ENCODE data around the gene GABRQ.

GABRQ gene

DNA sequence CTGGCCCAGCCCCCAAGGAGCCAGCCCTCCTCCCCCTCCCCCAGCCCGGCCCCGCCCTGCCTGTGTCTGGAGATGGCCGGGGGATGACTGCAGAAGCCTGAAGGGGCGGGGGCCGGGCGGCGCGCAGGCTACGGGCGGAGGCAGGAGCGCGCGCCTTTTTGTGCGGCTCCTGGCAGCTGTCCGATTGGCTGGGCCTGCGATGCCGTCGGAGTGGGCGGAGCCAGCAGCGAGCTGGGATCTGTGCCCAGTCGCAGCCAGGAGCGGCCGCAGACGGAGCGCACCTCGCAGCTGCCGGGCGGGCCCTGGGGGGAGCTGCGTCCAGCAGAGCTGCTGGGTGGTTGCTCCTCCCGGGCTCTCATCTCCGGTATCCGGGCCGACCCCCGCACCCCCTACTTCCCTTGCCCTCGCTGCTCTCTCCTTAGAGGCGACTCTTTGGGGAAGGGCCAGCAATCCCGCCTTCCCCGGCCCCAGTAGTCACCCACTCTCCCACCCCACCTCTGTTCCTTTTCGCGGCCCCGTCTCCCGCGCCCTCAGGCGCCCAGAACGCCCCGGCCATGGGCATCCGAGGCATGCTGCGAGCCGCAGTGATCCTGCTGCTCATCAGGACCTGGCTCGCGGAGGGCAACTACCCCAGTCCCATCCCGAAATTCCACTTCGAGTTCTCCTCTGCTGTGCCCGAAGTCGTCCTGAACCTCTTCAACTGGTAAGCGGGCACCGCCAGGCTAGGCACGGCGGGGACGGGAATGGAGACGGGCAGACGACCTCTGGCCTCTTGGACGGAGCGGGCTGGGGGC is at the start of gene GABRQ:
TSS of gene GABRQ (plus strand) at position 247 of the 794 bp plus-strand sequence. CDS start at position 555, 308 bp downstream.
- peak; percentile 42 for DNase-seq

DNA sequence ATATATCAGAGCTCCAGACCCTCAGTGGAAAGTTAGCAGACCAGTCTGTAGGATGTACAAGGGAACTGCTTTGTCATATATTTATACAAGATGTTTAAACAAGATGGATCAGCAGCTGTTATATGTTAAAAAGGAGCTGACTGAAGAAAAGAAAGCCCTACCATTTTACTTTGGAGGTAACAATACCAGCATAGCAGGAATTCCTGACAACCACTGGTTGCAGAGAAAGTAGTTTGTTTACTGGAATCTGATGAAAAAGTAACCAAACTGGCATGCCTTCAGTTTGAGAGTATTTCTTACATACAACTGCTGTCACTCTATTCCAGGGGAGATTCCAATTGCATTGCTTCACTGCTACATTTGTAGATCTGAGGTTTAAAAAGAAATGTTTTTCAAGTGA is 49.5 kb upstream of the GABRQ start:
- no peak for DNase-seq

DNA sequence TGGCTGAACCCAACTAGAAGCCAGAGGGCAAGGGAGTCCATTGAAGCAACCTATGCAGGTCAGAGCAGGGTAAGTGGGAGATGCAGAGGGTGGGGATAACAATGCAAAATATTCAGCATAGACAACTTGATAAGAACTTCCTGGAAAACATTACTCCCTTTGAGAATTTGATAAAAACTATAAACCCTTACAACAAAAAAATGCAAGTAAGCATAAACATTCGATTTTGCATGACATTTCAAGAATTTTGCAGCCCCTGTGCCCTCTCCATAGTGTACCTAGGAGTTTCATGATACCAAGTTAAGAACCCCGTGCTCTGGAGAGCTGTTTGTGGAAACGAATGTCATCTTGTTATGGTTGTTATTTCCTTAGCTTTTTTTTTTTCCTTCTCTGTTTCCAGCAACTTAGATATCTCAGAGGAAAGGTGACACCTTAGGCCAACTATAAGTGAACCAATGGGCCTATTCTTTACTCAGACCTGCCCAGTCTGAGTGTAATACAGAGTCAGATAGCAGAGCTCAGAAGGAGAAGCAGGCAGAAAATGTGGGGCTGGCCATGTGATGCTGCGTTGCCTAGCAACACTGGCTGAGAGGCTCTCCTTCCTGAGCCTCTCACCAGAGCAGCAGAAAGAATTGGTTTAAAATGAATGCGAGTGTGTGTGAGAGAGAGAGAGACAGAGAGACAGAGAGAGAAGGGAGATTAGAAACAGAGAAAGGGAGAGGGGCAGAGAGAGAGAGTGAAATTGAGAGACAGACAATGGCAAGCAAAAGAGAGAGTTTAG is 36.7 kb upstream of the GABRQ start:
- DNase-seq = no peak

DNA sequence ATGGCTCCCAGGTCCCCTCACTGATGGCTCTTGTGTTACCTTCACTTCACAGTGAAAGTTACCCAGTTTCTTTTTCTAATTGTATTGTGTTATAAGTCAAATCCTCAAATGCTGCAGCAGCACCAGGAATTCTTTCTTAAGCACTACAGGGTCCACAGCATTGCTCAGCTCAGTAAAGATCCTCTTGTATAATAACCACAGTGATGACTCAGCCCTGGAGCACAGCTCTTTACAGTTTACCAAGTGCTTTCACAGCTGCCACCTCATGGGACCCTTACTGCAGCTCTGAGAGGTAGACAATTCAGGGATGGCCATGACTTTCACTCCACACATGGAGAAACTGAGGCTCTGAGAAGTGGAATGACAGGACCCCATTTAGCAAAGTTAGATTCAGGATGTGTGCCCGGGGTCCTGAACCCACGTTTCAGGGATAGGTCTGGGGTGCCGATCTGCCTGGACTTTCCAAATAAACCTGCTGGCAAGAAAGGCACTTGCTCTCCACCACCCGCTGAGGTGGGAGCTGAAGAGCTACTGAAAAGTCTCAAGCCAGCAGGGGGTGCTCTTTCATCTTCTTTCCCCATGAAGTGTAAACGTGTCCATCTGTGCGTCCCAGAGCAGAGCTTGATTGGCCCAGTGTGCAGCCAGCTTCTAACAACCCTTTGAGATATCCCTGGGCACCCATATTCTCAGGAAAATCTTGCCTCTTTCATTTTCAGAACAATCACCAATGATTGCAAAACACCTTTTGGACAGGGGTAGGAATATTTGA is 35.7 kb upstream of the GABRQ start:
- peak; percentile 16 for DNase-seq

DNA sequence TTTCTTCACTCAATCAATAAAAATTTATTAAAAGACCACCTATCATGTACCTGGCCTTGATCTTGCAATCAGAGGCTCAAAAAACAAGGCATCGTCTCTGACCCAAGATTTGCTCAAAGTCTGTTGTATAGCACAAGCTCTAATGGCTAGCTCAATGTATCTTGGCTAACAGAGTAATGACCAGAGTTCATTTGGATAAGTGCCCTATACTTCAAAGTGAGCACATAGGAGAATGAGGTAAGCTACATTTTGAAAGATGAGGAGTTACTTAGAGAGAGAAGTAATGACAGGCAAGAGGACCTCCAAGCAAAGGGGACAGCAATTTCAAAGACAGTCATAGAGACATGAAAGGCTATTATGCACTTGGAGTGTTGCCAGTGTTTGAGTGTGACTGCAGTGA is 22.9 kb upstream of the GABRQ start:
- DNase-seq = no peak

DNA sequence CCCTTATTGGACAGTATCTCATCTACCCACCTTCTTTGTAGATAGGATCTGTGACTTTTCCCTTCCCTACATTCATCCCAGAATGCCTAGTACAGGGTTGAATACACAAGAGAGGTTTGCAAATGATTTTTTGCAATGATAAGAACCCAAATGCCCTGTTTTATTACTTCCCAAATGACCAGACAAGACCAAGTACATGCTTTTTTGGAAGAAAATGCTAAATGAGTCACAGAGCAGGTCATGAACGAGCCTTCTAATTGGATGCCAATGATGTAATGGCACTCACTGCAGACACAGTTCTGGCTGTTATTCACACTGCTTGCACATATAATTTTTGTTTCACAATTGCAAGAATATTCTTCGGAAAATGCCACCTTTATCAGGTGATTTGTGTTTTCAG is 17.8 kb upstream of the GABRQ start:
- no peak for DNase-seq

DNA sequence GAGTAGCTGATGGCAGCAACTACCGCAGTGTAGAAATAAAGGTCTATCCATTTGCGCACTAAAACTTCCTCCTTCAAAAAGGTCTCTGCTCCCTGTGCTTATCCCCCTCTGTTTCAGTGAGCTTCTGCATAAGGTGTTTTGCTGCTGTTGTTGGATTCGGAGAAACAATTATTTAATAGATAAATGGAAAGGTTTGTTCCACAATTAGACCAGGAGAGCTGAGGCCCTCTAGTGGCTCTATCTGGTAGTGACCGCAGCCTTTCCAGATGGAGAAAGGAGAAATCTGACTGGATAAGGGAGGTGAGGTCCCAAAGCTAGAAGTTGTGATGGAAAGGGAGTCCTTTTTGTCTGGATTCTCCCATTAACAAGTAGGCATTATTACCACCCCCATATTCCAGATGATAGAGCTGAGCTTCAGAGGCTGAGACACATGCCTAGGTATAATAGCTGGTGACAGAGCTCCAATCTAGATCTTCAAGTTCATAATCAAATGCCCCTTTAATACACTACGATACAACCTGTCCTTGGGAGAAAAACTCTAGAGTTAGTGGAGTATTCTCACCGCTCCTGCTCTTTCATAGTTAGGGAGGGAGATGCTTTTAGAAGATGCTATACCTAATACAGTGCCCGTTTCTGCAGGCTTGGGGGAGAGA is 5.1 kb upstream of the GABRQ start:
- DNase-seq = peak; percentile 54

DNA sequence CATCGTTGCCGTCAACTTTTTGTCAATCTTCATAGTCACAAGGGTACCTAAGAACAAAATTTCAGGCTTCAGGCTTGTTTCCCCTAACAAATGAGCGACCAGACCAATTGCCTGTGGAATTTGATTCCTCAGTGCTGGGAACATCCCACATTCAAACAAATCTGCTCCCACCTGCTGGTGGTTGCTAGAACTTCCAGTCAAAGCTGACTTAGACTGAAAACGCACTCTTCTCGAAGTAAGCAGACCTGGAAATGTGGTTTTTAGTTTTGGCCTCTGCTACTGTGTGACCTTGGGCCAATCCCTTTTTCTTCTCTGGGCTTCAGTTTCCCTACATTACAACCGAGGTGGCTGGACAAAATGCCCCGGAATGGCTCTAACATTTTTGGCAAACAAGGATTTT is 1.8 kb upstream of the GABRQ start:
- no peak for DNase-seq

DNA sequence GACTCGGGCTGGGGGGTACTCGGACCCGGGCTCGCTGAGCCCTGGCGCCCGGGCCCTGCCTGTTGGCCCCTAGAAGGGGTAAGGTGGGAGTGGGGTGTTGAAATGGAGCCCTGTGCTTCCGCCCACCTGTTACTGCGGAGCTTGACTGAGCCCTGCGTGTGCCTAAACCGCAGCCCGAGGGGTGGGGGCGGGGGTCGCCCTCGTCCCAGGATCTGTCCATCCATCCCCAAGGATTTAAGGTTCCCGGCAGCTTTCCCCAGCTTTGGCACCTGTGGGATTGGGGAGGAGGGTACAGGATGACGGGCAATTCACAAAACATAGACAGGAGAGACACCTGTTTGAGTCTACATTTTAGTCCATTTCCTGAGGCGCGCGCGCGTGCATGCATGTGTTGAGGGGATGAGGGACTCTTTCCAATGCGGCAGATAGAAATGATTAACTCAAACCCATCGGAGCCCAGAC is 779 bp downstream of the GABRQ start:
- DNase-seq = no peak

DNA sequence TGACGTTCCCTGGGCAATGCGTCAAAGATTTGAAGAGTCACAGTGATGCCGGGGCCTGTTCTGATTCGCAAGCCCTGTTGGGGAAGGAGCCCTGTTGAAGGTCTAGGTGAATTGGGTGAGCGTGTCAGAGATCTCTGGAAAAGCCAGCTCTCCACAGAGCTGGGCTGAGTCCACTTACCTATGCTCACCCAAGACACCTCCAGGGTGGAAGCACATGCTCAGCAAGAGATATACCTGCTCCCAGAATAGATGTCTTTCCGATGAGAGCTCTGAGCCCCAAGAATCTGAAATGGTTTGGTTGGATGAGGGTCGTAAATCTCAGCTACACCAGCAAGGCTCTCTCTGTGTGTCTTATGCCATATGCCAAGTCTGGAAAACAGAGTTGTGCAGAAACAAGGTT is 1.7 kb downstream of the GABRQ start:
- DNase-seq = no peak

DNA sequence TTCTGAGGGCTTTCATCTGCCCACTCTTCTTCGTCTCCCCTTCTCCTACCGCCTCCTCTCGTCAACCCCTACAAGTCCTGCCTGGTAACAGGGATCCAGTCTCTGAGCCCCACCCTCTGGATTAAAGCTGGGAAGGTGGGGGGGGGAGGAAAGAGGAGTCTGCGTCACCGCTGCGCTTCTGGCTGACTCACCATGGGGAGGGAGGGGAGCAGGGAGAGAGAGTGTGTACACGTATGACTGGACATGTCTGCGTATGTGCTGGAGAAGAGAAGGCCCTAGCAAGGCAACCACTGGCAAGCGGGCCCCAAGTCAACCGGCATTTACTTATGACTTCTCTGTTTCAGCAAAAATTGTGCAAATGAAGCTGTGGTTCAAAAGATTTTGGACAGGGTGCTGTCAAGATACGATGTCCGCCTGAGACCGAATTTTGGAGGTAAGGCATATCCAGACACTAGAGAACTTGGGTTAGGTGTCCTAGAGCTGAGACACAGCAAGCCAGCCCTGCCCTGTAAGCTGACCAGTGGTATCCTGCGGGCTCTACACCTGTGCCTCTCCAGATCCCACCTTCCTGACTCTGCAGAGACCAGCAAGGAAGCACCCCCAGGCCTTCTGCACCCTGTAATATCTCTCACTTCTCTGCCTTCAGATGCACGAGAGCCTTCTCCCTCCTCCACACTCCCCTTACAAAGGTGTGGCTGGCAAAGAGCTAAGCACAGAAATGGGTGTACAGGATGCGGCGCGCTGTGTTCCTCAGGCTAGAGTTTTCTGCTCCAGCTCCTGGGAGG is 2.5 kb downstream of the GABRQ start:
- DNase-seq = no peak

DNA sequence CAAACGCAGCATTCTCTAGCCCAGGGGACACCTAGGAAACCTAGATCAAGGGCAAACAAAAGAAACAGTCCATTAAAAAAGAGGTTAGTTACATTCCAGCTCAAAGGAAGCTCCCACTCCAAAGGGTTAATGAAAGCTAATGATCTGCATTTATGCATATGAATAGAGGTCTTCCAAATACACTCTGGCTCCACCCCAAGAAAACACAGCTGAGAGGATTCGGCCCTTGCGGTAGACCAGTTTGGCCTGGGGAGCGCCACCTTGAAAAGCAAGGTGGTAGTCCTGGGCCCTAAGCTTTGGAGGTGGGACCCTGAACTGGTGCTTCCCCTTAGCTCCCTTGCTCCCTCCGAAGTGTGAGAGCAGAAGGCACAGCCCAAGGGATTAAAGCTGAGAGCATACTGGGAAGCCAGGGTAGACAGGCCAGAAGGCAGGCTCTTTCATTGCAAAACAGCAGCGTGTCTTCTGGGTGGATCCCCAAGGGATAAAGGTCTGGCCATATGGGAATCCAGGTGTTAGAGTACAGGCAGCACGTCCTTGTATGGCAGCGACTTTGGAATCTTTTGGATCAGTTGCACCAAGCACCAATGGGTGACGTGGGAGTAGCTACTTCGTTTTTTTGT is 3.7 kb downstream of the GABRQ start:
- no peak for DNase-seq

DNA sequence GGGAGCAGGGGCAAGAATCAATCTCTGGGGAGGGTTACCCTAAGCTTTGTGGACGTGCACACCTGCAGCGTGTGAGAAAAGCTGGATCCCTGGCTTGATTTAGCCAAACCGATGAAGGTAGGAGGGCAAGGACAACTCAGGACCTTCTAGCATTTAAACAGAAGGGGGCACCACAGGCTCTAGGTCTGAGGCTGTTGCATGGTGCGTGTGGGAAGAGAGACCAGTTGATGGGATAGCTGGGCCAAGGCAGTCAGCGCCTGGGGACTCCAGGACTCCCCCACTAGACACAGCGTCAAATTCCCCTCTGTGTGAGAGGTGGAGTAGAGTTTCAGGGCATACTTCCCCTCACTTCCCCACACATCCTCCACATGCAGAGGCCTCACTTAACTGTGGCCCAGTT is 4.3 kb downstream of the GABRQ start:
- DNase-seq = no peak

DNA sequence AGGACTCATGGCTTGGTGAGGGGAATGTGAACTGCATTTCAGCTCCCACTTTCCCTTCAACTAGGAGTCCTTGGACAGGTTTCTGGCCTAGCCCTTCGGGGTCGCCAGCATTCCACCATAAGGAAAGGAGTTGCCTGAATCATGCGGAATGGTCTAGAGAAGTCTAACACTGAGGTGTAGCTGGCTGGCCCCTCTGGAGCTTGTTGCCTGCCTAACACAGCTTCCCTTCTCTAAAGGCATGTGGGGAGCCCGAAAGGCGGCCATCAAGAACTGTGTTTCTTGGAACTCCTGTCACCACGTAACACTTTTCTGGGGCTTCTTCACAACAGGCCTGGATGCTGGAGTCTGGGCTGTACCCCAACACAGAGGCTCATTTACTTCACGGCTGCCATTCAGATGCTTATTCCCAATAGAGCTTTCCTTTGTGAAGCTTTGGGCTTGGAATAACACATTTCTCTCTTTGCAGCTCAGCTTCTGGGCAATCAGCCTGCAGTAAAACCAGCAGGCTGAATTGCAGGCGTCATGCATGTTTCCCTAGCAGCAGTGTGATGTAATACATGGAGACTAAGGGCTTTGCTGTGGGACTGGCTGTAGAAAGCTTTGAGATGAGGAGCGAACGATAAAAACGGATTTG is 5.4 kb downstream of the GABRQ start:
- DNase-seq = no peak

DNA sequence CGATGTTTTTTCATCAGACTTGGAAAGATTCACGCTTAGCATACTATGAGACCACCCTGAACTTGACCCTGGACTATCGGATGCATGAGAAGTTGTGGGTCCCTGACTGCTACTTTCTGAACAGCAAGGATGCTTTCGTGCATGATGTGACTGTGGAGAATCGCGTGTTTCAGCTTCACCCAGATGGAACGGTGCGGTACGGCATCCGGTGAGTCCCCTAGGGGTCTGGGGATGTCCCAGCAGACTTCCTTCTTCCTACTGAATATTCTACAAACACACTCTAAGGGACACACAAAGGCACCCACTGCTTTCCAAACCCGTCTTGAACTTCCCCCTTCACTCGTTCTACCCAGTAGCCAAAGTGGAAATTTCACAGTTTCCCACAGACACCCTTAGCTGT is 9.3 kb downstream of the GABRQ start:
- DNase-seq = no peak

DNA sequence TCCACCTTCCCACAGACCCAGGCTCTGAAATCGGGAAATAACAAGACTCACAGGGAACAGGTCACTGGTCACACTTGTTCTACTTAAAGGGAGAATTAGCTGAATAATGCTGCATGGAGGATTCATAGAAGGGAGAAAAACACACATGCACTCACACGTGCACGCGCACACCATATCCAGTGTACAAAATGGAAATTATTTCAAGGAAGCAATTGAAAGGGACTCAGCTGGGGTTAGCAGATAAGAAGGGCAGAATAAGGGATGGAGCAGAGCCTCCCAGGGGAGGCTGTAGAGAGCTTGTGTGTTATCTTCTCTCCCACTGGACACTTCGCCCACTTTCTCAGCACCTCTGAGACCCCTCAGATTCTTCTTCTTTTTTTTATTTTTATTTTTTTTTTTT is 10.3 kb downstream of the GABRQ start:
- DNase-seq = no peak

DNA sequence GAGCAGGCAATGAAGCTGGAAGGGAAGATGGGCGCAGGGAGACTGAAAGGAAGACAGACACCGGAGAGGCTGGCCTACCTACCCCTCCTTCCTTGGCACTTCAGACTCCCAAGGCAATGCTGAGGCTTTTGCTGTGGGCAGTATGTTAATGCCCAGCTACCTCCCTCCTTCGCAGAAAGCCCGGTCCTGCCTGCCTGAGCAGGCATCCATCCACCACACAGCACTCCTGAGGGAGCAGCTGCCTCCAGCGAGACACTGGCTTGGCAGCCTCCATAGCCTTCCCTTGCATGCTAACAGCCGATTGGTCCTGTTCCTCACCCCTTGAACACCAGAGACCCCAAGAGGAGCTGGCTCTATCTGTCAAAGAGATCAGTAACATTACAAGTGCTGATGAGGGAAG is 14.4 kb downstream of the GABRQ start:
- no peak for DNase-seq

DNA sequence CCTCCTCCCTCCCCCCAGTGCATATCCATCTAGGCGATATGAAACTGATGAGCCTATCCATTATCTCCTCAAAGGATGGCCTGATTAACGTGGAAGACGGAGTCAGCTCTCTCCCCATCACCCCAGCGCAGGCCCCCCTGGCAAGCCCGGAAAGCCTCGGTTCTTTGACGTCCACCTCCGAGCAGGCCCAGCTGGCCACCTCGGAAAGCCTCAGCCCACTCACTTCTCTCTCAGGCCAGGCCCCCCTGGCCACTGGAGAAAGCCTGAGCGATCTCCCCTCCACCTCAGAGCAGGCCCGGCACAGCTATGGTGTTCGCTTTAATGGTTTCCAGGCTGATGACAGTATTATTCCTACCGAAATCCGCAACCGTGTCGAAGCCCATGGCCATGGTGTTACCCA is 14.8 kb downstream of the GABRQ start:
- DNase-seq = no peak

DNA sequence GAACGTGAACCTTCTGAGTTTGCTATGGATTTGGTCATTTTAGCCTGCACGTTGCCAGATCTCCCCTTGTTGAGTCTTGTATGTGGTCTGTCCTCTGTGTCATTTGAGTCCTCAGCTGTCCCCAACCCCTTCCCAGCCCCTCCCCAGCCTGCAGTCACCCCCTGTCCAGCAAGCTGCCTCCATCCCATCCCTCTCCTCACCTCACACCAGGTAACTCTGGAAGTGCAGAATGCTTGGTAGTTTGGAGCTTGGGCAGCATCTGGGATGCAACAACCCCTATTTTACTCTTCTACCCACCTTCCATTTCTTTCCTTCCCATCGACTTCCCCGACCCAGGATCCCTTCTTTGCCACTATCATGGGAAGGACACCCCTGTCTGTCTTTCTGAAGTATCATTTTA is 18.4 kb downstream of the GABRQ start:
- no peak for DNase-seq

DNA sequence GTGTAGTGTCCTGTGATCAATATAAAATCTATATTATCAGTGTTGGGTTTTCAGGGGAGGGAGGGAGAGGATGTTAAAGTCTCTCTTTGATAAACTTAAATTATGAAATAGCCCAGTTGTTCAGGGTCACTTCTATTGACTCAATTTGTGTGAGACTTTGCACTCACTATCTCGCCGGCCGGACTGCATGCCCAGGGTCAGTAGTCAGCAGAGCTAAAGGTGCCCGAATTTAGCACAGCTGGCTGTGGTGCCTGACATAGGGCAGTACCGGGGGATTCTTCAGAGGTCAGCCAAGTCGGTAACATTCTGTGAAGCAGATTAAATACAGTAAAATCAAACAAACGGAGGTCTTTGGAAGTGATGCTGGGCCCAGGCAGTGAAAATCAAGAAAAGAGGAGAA is 19.2 kb downstream of the GABRQ start:
- DNase-seq = no peak

DNA sequence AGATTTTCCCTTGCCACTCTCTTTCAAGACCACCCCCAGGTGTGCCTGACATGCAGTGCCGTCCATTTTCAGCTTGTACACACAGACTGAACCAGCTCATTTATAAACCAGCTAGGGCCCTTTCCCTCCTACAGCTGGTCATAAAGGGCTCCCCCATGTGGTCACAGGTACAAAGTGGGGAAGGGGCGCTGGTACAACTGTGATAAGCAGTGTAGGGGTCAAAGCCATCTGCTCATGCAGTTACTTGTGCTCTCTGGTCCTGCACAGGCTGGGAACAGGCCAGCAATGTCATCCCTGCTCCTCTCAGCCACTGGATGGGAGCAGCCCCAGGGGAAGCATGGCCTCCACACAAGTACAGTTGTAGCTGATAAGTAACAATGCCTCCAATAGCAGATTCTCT is 20.6 kb downstream of the GABRQ start:
- no peak for DNase-seq
